CD14-positive monocyte (primary cell): ENCODE results near the gene ONECUT1. TPM values are rescaled to one million over a fixed set of nuclear protein-coding genes. Genes with fewer than 3 reads are reported as not detected.

Experiments used
- DNase-seq, 3 donors: peaks; one replicate each; pipeline ENCODE4 v3.0.0-alpha.2; 2011 to 2022
- H2AFZ ChIP-seq: 2 replicates; pipeline ENCODE4 v1.6.0; 2012; ENCODE audit warnings: mild to moderate bottlenecking, low read depth, low read length, inconsistent platforms; ENCODE audit not compliant: insufficient read depth, poor library complexity, severe bottlenecking
- H3K27ac ChIP-seq, 2 donors: 1 replicate in 1 of 2; 2 replicates in 1 of 2; pipeline ENCODE4 v1.5.1; 2012 to 2013; ENCODE audit warnings: low read length in 2 of 2, control low read depth in 1 of 2, inconsistent platforms in 1 of 2, low read depth in 1 of 2, mild to moderate bottlenecking in 1 of 2
- H3K27me3 ChIP-seq, 2 donors: one replicate each; pipeline versions ENCODE4 v1.6.0 to v1.6.1; 2011 to 2013; ENCODE audit warnings: low read length in 2 of 2; ENCODE audit not compliant: control insufficient read depth in 2 of 2, insufficient read depth in 2 of 2
- H3K36me3 ChIP-seq, 2 donors: replicated peaks in 1 of 2; 1 replicate in 1 of 2; 2 replicates in 1 of 2; pipeline versions ENCODE4 v1.5.1 to v1.6.1; 2012 to 2013; ENCODE audit warnings: low read length in 2 of 2, control low read depth in 1 of 2, inconsistent platforms in 1 of 2, mild to moderate bottlenecking in 1 of 2; ENCODE audit not compliant: insufficient read depth in 2 of 2, control insufficient read depth in 1 of 2
- H3K4me1 ChIP-seq, 2 donors: 1 replicate in 1 of 2; 2 replicates in 1 of 2; pipeline versions ENCODE4 v1.5.1 to v1.6.1; 2012 to 2013; ENCODE audit warnings: low read length in 2 of 2, control low read depth in 1 of 2, inconsistent platforms in 1 of 2, mild to moderate bottlenecking in 1 of 2, moderate library complexity in 1 of 2; ENCODE audit not compliant: insufficient read depth in 2 of 2, control insufficient read depth in 1 of 2
- H3K4me2 ChIP-seq: replicated peaks from 2 replicates; pipeline ENCODE3; 2012; ENCODE audit warnings: low read length, moderate library complexity, mild to moderate bottlenecking; ENCODE audit not compliant: poor library complexity, severe bottlenecking; ENCODE audit errors: extremely low read depth
- H3K4me3 ChIP-seq, 3 experiments: fragments of 200-600 bp in 1 of 3; sonication (generic) in 1 of 3; replicated peaks in 1 of 3; 1 replicate in 2 of 3; 2 replicates in 1 of 3; pipeline ENCODE4 v1.5.1; 2011 to 2013; ENCODE audit warnings: low read length in 3 of 3, mild to moderate bottlenecking in 3 of 3, control low read depth in 2 of 3, low read depth in 2 of 3, inconsistent platforms in 1 of 3, moderate library complexity in 1 of 3
- H3K79me2 ChIP-seq: 2 replicates; pipeline ENCODE4 v1.6.0; 2012; ENCODE audit warnings: mild to moderate bottlenecking, control low read depth, inconsistent platforms, low read length, moderate library complexity; ENCODE audit not compliant: insufficient read depth
- H3K9ac ChIP-seq: 2 replicates; pipeline ENCODE4 v1.6.0; 2017; ENCODE audit warnings: low read length, mild to moderate bottlenecking; ENCODE audit not compliant: insufficient read depth, poor library complexity, severe bottlenecking
- H3K9me3 ChIP-seq, 2 donors: replicated peaks in 1 of 2; 1 replicate in 1 of 2; 2 replicates in 1 of 2; pipeline versions ENCODE4 v1.5.1 to v1.6.1; 2012 to 2013; ENCODE audit warnings: low read length in 2 of 2, control low read depth in 1 of 2; ENCODE audit not compliant: control insufficient read depth in 1 of 2, insufficient read depth in 1 of 2
- H4K20me1 ChIP-seq: 2 replicates; pipeline ENCODE4 v1.6.0; 2012; ENCODE audit warnings: mild to moderate bottlenecking, low read length, control low read depth, moderate library complexity; ENCODE audit not compliant: insufficient read depth
- H3K27ac Mint-ChIP-seq, 7 donors: one replicate each; pipeline ENCODE4 v1.8.0; 2020; ENCODE audit warnings: mild to moderate bottlenecking in 7 of 7, mixed read lengths in 7 of 7, moderate library complexity in 6 of 7, inconsistent platforms in 2 of 7
- H3K27me3 Mint-ChIP-seq, 3 donors: one replicate each; pipeline ENCODE4 v1.8.0; 2021 to 2022; ENCODE audit warnings: low read depth in 3 of 3, mild to moderate bottlenecking in 3 of 3, mixed read lengths in 3 of 3, moderate library complexity in 3 of 3, inconsistent platforms in 1 of 3
- H3K36me3 Mint-ChIP-seq, 2 donors: one replicate each; pipeline ENCODE4 v1.8.0; 2020; ENCODE audit warnings: mixed read lengths in 2 of 2, inconsistent platforms in 1 of 2, mild to moderate bottlenecking in 1 of 2
- H3K4me1 Mint-ChIP-seq: one replicate; pipeline ENCODE4 v1.8.0; 2020; ENCODE audit warnings: mild to moderate bottlenecking, mixed read lengths
- H3K4me3 Mint-ChIP-seq, 2 donors: one replicate each; pipeline ENCODE4 v1.8.0; 2020; ENCODE audit warnings: mild to moderate bottlenecking in 2 of 2, mixed read lengths in 2 of 2, moderate library complexity in 1 of 2
- H3K9me3 Mint-ChIP-seq, 7 donors: one replicate each; pipeline ENCODE4 v1.8.0; 2020 to 2022; ENCODE audit warnings: mixed read lengths in 7 of 7, mild to moderate bottlenecking in 6 of 7, moderate library complexity in 6 of 7, inconsistent platforms in 2 of 7
- CTCF ChIP-seq: fragments of 200-600 bp; IDR thresholded peaks from one replicate; pipeline ENCODE4 v1.8.0; 2022; ENCODE audit warnings: antibody characterized with exemption, mild to moderate bottlenecking
- WGBS: methylation state at CpG from one replicate; pipeline ENCODE4 v1.1.5; 2013; ENCODE audit warnings: missing lambda C conversion rate; ENCODE audit not compliant: insufficient coverage; 5-methylcytosine and 5-hydroxymethylcytosine counted together
- intact Hi-C, 2 donors: fragments of 100-400 bp; cut with micrococcal nuclease; formaldehyde crosslinking; loops; one replicate each; pipeline versions ENCODE4 v1.15.0 to v1.15.1; 2023
- polyA plus RNA-seq, 3 donors: library from polyadenylated mRNA; depleted of rRNA in 1 of 3; unstranded in 2 of 3; stranded (reverse) in 1 of 3; fragments of 300-500 nt in 2 of 3; fragments of >200 nt in 1 of 3; fragmentation: Illumina TruSeq in 2 of 3; gene quantifications; 1 replicate in 2 of 3; 2 replicates in 1 of 3; pipeline ENCODE4 v1.2.3, GENCODE V29; 2012 to 2021

The ONECUT1 gene
- polyA plus RNA-seq, 3 donors, result not detected

- Histone ChIP-seq H3K4me3 (no peak overlapping the region), H3K4me2 (no peak overlapping the region), H4K20me1 (no peaks in the 10 kb centered on the region), H3K4me1 (peaks cover 4 to 8% of the 10 kb centered on the region in 2 donors), H3K27me3 (peaks cover 2 to 5% of the 10 kb centered on the region in 2 donors), H3K27ac (no peak overlapping the region), H3K36me3 (no peaks in the 10 kb centered on the region), H3K9ac (no peak overlapping the region), H3K9me3 (no peaks in the 10 kb centered on the region), H2AFZ (no peak overlapping the region), H3K79me2 (no peaks in the 10 kb centered on the region)
- H3K9me3 Mint-ChIP-seq, result no peaks in the 10 kb centered on the region
- peaks cover 15 to 24% (median 18%) of the 10 kb centered on the region in 3 donors for H3K27me3 Mint-ChIP-seq
- intact Hi-C loops, result no loop called here
- DNase-seq, result no peak
- H3K4me1 Mint-ChIP-seq, result peaks cover 13% of the 10 kb centered on the region
- no peak for TF ChIP-seq CTCF
- WGBS, result 100% methylated on average over 1 of the region's 1 CpG
- H3K27ac Mint-ChIP-seq, result no peak overlapping the region
- H3K4me3 Mint-ChIP-seq, result no peak overlapping the region
- no peaks in the 10 kb centered on the region for H3K36me3 Mint-ChIP-seq
Measured at GRCh38 chr15:52760562-52760961, 29.6 kb downstream of the ONECUT1 start.

- Histone ChIP-seq H3K9me3 (no peaks in the 10 kb centered on the region), H3K36me3 (no peaks in the 10 kb centered on the region), H4K20me1 (no peaks in the 10 kb centered on the region), H3K79me2 (no peaks in the 10 kb centered on the region), H3K4me2 (no peak overlapping the region), H3K27ac (no peak overlapping the region), H3K4me3 (no peak overlapping the region), H3K27me3 (peaks cover 2 to 7% of the 10 kb centered on the region in 2 donors), H2AFZ (no peak overlapping the region), H3K9ac (no peak overlapping the region), H3K4me1 (peaks cover under 1 to 2% of the 10 kb centered on the region in 2 donors)
- no peaks in the 10 kb centered on the region for H3K36me3 Mint-ChIP-seq
- TF ChIP-seq CTCF, result no peak
- no peaks in the 10 kb centered on the region for H3K9me3 Mint-ChIP-seq
- WGBS, result 91% methylated on average over 4 of the region's 6 CpGs
- DNase-seq, result no peak
- intact Hi-C loops, result no loop called here
- H3K27me3 Mint-ChIP-seq, result peaks cover 15 to 27% (median 17%) of the 10 kb centered on the region in 3 donors
- H3K4me3 Mint-ChIP-seq, result no peak overlapping the region
- peaks cover 8% of the 10 kb centered on the region for H3K4me1 Mint-ChIP-seq
- H3K27ac Mint-ChIP-seq, result no peak overlapping the region
Measured at GRCh38 chr15:52759969-52760368, 30.2 kb downstream of the ONECUT1 start.
